NCI-H1105 treated with DMSO at 0.1 percent for 48 hours (cell line): ENCODE measurements around the gene LRRC61.
"Not testable (repeated sequence)": the region's sequence is repeated elsewhere in the genome, so short reads cannot be mapped to it uniquely, and the experiment has no call there.

Source experiments
- DNase-seq: peaks from one replicate; lab custom pipeline; 2025; lab: John Stamatoyannopoulos, UW

LRRC61 gene

GRCh38 chr7:150322833-150323681, at the start of gene LRRC61, which contains the start of gene ACTR3C:
Gene LRRC61, plus strand, starts transcription at chr7:150323355. Its CDS starts 13,507 bp downstream, at chr7:150336862.
Gene ACTR3C, minus strand, starts transcription at chr7:150323545. Its CDS starts 28,249 bp downstream, at chr7:150295296.
- DNase-seq, result peak; percentile 87

GRCh38 chr7:150276132-150276695, 46.9 kb upstream of the LRRC61 start:
- DNase-seq, result peak; percentile 21

GRCh38 chr7:150278383-150278782, 44.8 kb upstream of the LRRC61 start:
- not testable (repeated sequence) for DNase-seq

GRCh38 chr7:150281681-150282403, 41.3 kb upstream of the LRRC61 start:
- not testable (repeated sequence) for DNase-seq

GRCh38 chr7:150283111-150283510, 40.0 kb upstream of the LRRC61 start:
- DNase-seq, result not testable (repeated sequence)

GRCh38 chr7:150283608-150284007, 39.5 kb upstream of the LRRC61 start:
- DNase-seq, result not testable (repeated sequence)

- DNase-seq, result not testable (repeated sequence)
Measured at GRCh38 chr7:150285849-150286754, 37.1 kb upstream of the LRRC61 start.

GRCh38 chr7:150287815-150288214, 35.3 kb upstream of the LRRC61 start:
- not testable (repeated sequence) for DNase-seq

GRCh38 chr7:150288816-150289215, 34.3 kb upstream of the LRRC61 start:
- DNase-seq, result not testable (repeated sequence)

- DNase-seq, result not testable (repeated sequence)
Measured at GRCh38 chr7:150290317-150290716, 32.8 kb upstream of the LRRC61 start.

- not testable (repeated sequence) for DNase-seq
Measured at GRCh38 chr7:150295027-150295426, 28.1 kb upstream of the LRRC61 start.

GRCh38 chr7:150295614-150296013, 27.5 kb upstream of the LRRC61 start:
- DNase-seq, result not testable (repeated sequence)

- not testable (repeated sequence) for DNase-seq
Measured at GRCh38 chr7:150296802-150297201, 26.4 kb upstream of the LRRC61 start.

- DNase-seq, result not testable (repeated sequence)
Measured at GRCh38 chr7:150297978-150298377, 25.2 kb upstream of the LRRC61 start.

GRCh38 chr7:150302908-150303310, 20.2 kb upstream of the LRRC61 start:
- not testable (repeated sequence) for DNase-seq

- not testable (repeated sequence) for DNase-seq
Measured at GRCh38 chr7:150304499-150305258, 18.5 kb upstream of the LRRC61 start.

- not testable (repeated sequence) for DNase-seq
Measured at GRCh38 chr7:150305259-150305902, 17.8 kb upstream of the LRRC61 start.

GRCh38 chr7:150305903-150306284, 17.3 kb upstream of the LRRC61 start:
- not testable (repeated sequence) for DNase-seq

GRCh38 chr7:150306377-150306776, 16.8 kb upstream of the LRRC61 start:
- not testable (repeated sequence) for DNase-seq

GRCh38 chr7:150307129-150307528, 16.0 kb upstream of the LRRC61 start:
- DNase-seq, result no peak
